Activated CD8-positive, alpha-beta memory T cell treated with anti-CD3 and anti-CD28 coated beads, Interleukin-2, amount 50 U/mL, for 4 hours (primary cell): ENCODE data around the gene CRYBG2.

Experiments used
- DNase-seq: peaks from one replicate; pipeline ENCODE4 v3.0.0-alpha.2; 2020

The CRYBG2 gene

DNA sequence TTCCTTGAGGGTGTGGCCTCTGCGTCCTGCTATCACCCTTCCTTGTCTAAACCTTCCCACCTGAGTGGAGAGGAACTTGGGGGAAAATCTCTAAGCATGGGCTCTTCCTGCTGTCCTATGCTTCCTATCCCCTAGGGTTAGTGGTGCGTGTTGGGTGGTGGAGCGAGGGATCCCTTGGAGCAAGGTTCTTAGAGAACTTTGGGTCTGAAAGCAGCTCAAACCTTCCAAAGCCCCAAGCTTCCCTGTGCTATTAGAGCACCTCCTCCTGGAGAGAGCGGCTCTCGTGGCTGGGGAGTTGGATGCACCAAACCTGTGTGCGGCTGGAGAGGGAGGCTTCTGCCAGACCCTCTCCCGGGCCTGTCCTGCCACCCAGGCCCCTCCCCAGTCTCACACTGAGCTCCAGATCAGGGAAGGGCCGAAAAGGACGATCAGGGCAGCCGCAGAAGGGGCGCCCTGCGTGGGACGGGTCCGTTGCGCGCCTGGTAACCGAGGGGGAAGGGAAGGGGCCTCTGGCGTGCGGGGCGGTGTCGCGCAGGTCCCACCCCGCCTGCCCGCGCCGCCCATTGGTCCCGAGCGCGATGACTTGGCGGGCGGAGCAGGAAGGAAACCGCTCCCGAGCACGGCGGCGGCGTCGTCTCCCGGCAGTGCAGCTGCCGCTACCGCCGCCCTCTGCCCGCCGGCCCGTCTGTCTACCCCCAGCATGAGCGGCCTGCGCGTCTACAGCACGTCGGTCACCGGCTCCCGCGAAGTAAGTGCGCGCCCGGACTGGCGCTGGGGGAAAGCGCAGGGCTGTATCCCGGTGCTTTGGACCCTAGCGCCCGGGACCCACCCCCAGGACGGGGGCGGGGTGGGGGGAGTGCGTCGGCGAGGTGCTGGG is 74.2 kb downstream of the CRYBG2 start, which contains the start of gene SH3BGRL3:
Gene SH3BGRL3 (plus strand): TSS at position 631 of the 877 bp plus-strand sequence. CDS start 70 bp downstream, at position 701.
- peak; percentile 83 for DNase-seq

DNA sequence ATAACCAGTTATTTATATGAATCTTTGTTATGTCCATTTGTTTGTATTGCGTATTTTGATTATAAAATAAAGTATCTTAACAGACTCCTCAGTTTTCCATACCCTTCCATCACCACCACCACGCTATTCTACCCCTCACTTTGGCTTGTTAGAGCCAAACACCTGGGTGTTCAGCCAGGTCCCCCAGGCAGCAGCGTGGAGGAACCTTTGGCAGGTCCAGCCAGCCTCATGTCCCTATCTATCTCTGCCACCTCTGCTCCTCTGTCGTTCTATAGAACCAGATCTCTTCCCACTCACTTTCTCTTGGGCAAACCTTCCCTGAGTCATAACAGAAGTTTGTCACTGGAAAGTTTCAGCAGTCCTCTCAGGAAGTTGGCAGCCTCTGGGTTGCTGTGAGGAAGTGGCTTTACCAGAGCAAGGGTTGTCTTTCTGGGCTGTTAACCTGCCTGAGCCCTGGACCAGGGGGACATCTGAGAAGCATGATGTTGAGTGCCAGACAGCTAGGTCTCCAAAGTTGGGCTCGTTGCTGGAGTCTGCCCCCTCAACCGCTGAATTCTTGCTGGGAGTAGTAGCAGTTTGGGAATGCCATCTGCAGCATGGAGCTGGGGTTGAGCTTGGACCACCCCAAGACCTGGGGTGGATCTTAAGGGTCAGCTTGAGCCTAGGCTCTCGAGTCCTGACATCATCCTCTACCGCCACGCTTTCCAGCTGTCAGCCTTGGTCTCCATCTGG is 75.0 kb downstream of the CRYBG2 start:
- DNase-seq, result no peak

DNA sequence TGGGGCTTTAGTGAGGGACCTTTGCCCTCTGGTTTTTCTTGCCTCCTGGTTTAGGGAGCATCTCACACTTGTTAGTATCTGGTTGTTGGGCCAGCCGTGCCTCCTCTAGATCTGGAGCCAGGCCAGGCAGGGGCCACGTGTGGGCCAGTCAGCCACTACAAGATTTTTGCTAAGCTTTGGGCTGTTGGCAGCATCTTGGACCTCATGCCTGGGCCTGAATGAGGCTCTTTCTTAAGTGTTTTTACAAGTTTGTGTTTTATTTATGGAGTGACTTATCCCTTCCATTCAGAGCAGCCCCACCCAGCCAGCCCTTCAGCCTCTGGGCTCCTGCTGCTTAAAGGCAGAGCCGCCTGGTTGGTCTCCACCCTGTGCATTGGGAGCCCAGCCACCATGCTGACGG is 75.6 kb downstream of the CRYBG2 start:
- DNase-seq, result no peak

- no peak for DNase-seq
These were observed 76.2 kb downstream of the CRYBG2 start for GRCh38 chr1:26277719-26278118.

DNA sequence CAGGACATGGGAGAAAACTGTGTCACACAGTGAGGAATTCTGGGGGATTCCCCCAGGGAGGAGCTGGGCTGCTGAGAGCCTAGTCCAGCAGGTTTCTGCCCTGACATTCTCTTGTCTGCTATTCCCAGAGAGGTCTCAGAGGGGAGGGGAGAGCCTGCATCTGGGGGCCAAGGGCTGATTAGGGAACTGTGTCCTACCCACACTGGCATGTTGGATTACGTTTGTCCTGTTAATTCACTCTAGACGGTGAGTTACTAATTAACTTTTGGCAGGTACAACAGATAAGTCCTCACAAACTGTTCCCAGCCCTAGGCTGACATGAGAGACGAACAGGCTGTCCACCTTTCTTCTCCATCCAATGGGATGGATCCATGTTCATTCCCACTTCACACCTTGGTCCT is 76.7 kb downstream of the CRYBG2 start:
- no peak for DNase-seq

GRCh38 chr1:26276432-26276838 is 77.5 kb downstream of the CRYBG2 start:
- no peak for DNase-seq

DNA sequence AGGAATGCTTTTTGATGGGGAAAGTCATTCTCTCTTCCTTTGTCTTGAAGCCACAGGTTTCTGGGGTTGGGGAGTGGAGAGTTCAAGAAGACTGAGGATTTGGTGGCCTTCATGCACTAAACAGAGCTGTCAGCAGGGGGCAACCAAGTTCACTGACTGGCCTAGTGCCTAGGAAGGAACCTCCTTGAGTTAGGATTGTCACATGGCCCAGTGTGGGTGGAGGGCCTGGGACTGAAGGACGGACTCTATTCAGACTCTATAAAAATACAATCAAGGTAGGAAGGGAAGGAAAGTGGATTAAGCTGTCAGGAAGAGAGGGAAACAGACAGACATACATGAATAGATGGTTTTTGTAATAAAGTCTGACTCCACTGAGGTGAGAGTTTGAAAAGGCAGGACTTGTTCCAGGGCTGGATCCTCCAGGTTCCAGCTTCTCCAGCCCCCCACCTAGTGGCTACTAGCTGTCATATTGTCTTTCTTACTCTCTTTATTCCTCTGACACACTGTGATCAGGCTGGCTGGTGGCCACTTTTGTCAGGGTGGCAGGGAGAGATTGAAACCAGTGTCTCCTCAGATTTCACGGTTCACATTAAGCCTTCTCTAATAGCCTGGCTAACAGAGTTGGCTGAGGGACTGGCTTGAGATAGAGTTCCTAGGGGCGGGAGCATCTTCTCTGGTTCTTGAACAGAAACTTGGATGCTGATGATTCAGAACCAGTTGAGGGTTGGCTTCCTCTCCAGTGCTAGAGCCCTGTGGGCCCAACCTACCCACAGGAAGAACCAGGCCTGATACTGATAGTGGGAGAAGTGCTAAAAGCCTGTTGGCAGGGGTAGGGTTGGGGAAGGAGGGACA is 78.1 kb downstream of the CRYBG2 start:
- peak; percentile 84 for DNase-seq

GRCh38 chr1:26274801-26275425 is 79.0 kb downstream of the CRYBG2 start:
- DNase-seq, result no peak
